Activated naive CD8-positive, alpha-beta T cell treated with anti-CD3 and anti-CD28 coated beads for 36 hours (primary cell): Measurements from ENCODE around the gene DENND1A. TPM values are rescaled to one million over a fixed set of nuclear protein-coding genes. Genes with fewer than 3 reads are reported as not detected.

Experiments used
- DNase-seq: peaks from one replicate; pipeline ENCODE4 v3.0.0; 2021
- H3K27ac Mint-ChIP-seq: one replicate; pipeline ENCODE4 v1.8.0; 2022; ENCODE audit warnings: mild to moderate bottlenecking, moderate library complexity, mixed read lengths
- H3K27me3 Mint-ChIP-seq: one replicate; pipeline ENCODE4 v1.8.0; 2022; ENCODE audit warnings: mild to moderate bottlenecking, mixed read lengths
- H3K36me3 Mint-ChIP-seq: one replicate; pipeline ENCODE4 v1.8.0; 2021; ENCODE audit warnings: mild to moderate bottlenecking, mixed read lengths
- H3K4me1 Mint-ChIP-seq: one replicate; pipeline ENCODE4 v1.8.0; 2021; ENCODE audit warnings: mixed read lengths
- H3K4me3 Mint-ChIP-seq: one replicate; pipeline ENCODE4 v1.8.0; 2022; ENCODE audit warnings: mild to moderate bottlenecking, moderate library complexity, mixed read lengths
- H3K9me3 Mint-ChIP-seq: one replicate; pipeline ENCODE4 v1.8.0; 2022; ENCODE audit warnings: mixed read lengths
- total RNA-seq, 2 experiments: library from RNA; stranded (reverse); gene quantifications; one replicate each; pipeline ENCODE4 v1.2.3, GENCODE V29; 2021

DENND1A gene
- total RNA-seq, 2 experiments from 2014 or later: 21.3 to 22.1 TPM

- Mint-ChIP-seq H3K9me3 (no peaks in the 10 kb centered on the region), H3K27ac (no peak overlapping the region), H3K36me3 (no peaks in the 10 kb centered on the region), H3K4me3 (no peak overlapping the region), H3K4me1 (no peaks in the 10 kb centered on the region), H3K27me3 (peaks cover 45% of the 10 kb centered on the region)
- DNase-seq: no peak
Measured at GRCh38 chr9:123371805-123372590, 557.9 kb downstream of the DENND1A start.

DNA sequence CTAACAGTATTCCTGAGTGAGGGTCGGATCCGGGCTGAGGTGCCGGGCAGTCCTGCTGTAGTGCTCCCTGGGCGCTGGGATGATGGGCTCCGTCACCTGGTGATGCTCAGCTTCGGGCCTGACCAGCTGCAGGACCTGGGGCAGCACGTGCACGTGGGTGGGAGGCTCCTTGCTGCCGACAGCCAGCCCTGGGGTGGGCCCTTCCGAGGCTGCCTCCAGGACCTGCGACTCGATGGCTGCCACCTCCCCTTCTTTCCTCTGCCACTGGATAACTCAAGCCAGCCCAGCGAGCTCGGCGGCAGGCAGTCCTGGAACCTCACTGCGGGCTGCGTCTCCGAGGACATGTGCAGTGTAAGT lies 558.7 kb downstream of the DENND1A start:
- no peaks in the 10 kb centered on the region for H3K9me3 Mint-ChIP-seq
- no peaks in the 10 kb centered on the region for H3K36me3 Mint-ChIP-seq
- H3K4me3 Mint-ChIP-seq: no peak overlapping the region
- peaks cover 45% of the 10 kb centered on the region for H3K27me3 Mint-ChIP-seq
- H3K27ac Mint-ChIP-seq: no peak overlapping the region
- no peaks in the 10 kb centered on the region for H3K4me1 Mint-ChIP-seq
- DNase-seq: no peak

DNA sequence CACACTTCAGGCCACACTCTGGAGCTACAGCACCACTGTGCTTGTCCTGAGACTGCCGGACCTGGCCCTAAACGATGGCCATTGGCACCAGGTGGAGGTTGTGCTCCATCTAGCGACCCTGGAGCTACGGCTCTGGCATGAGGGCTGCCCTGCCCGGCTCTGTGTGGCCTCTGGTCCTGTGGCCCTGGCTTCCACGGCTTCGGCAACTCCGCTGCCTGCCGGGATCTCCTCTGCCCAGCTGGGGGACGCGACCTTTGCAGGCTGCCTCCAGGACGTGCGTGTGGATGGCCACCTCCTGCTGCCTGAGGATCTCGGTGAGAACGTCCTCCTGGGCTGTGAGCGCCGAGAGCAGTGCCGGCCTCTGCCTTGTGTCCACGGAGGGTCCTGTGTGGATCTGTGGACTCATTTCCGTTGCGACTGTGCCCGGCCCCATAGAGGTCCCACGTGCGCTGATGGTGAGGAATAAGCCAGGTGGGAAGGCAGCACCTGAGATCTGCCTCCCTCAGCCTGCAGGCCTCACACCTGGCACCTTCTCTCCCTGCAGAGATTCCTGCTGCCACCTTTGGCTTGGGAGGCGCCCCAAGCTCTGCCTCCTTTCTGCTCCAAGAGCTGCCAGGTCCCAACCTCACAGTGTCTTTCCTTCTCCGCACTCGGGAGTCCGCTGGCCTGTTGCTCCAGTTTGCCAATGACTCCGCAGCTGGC lies 559.2 kb downstream of the DENND1A start:
- H3K9me3 Mint-ChIP-seq: no peaks in the 10 kb centered on the region
- peaks cover 45% of the 10 kb centered on the region for H3K27me3 Mint-ChIP-seq
- H3K27ac Mint-ChIP-seq: no peak overlapping the region
- no peak for DNase-seq
- no peak overlapping the region for H3K4me3 Mint-ChIP-seq
- H3K36me3 Mint-ChIP-seq: no peaks in the 10 kb centered on the region
- no peaks in the 10 kb centered on the region for H3K4me1 Mint-ChIP-seq

DNA sequence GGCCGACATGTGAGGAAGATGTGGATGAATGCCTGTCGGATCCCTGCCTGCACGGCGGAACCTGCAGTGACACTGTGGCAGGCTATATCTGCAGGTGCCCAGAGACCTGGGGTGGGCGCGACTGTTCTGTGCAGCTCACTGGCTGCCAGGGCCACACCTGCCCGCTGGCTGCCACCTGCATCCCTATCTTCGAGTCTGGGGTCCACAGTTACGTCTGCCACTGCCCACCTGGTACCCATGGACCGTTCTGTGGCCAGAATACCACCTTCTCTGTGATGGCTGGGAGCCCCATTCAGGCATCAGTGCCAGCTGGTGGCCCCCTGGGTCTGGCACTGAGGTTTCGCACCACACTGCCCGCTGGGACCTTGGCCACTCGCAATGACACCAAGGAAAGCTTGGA lies 559.8 kb downstream of the DENND1A start:
- no peak for DNase-seq
- peaks cover 42% of the 10 kb centered on the region for H3K27me3 Mint-ChIP-seq
- no peaks in the 10 kb centered on the region for H3K4me1 Mint-ChIP-seq
- H3K4me3 Mint-ChIP-seq: no peak overlapping the region
- no peak overlapping the region for H3K27ac Mint-ChIP-seq
- H3K9me3 Mint-ChIP-seq: no peaks in the 10 kb centered on the region
- no peaks in the 10 kb centered on the region for H3K36me3 Mint-ChIP-seq

- no peaks in the 10 kb centered on the region for H3K36me3 Mint-ChIP-seq
- no peaks in the 10 kb centered on the region for H3K4me1 Mint-ChIP-seq
- H3K27ac Mint-ChIP-seq: no peak overlapping the region
- H3K27me3 Mint-ChIP-seq: peaks cover 34% of the 10 kb centered on the region
- no peak for DNase-seq
- no peaks in the 10 kb centered on the region for H3K9me3 Mint-ChIP-seq
- no peak overlapping the region for H3K4me3 Mint-ChIP-seq
Measured at GRCh38 chr9:123369296-123369695, 560.6 kb downstream of the DENND1A start.

DNA sequence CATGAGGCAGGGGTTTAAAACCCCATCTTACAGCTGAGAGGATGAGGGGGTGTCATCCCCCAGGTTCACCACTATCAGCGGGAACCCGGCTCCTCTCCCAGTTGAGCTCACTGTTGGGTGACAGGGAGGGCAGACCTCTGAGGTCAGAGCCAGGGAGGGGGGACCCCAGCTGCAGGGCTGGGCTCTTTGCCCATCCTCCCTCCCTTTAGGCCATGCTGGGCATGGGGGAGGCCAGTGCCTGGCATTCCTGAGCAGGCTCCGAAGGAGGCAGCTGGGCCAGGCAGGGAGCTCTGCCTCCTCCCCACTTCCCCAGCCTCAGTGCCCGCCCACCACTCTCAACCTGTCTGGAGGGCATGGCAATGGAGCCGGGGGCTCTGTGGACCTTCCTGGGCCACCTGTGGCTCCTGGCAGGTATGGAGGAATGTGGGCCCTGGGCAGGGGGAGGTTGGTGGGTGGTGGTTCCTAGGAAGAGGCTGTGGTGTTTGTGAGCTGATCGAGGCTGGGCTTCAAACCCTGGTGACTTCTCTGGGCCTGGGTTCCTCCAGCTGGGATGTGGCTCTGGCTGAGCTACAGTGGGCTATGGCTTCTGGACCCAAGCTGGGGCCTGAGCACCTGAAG lies 561.3 kb downstream of the DENND1A start:
- Mint-ChIP-seq H3K27ac (no peak overlapping the region), H3K4me1 (no peaks in the 10 kb centered on the region), H3K27me3 (peaks cover 27% of the 10 kb centered on the region), H3K4me3 (no peak overlapping the region), H3K36me3 (no peaks in the 10 kb centered on the region), H3K9me3 (no peaks in the 10 kb centered on the region)
- no peak for DNase-seq

DNA sequence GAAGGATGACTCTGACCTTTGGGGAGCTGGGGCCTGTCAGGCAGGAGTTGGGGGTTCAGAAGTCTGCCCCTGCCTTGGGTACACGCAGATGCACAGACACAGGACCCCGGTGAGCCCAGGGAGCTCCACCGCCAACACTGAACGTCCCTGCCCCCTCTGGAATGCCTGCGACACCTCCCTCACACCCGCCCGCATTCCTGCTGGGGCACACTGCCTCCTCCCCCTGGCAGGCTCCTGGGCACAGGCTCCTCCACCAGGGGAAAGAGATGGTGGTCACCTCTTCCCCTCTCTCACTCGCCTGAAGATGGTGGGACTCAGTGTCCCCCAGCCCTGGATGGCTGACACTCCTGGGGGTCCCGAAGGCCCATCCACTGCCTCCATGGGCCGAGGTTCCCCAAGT lies 561.9 kb downstream of the DENND1A start:
- H3K4me3 Mint-ChIP-seq: no peak overlapping the region
- DNase-seq: no peak
- no peaks in the 10 kb centered on the region for H3K4me1 Mint-ChIP-seq
- no peaks in the 10 kb centered on the region for H3K9me3 Mint-ChIP-seq
- no peak overlapping the region for H3K27ac Mint-ChIP-seq
- no peaks in the 10 kb centered on the region for H3K36me3 Mint-ChIP-seq
- H3K27me3 Mint-ChIP-seq: peaks cover 27% of the 10 kb centered on the region

GRCh38 chr9:123365881-123366528 lies 563.9 kb downstream of the DENND1A start:
- H3K9me3 Mint-ChIP-seq: no peaks in the 10 kb centered on the region
- no peaks in the 10 kb centered on the region for H3K36me3 Mint-ChIP-seq
- H3K4me3 Mint-ChIP-seq: no peak overlapping the region
- peaks cover 11% of the 10 kb centered on the region for H3K27me3 Mint-ChIP-seq
- H3K27ac Mint-ChIP-seq: no peak overlapping the region
- no peak for DNase-seq
- H3K4me1 Mint-ChIP-seq: no peaks in the 10 kb centered on the region

DNA sequence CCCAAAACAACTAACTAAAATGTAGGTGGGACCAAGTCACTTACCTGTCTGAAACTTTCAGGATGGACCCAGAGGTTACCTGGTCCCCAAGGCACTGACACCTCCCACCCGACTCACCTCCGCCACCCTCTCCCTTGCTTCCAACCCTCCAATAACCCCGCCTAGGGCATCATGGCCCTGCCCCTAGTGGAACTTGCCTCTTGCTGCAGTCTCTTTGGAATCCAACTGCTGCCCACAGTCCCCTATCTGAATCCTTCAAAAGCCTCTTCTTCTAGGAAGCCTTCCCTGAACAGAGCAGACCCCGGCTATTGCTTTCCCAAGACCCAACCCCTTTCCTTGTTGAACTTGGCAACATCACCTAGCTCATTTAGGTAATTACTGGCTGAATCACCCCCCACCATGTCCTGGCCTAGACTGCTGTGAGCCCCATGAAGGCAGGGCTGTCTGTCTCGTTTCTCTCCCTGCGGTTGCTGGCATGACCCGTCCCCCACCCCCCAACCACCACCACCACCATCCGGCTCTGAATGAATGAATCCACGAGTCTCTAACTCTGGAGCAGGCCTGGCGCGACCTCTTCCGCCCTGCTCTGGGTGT lies 564.5 kb downstream of the DENND1A start:
- H3K4me1 Mint-ChIP-seq: peaks cover 3% of the 10 kb centered on the region
- H3K27ac Mint-ChIP-seq: no peak overlapping the region
- no peaks in the 10 kb centered on the region for H3K36me3 Mint-ChIP-seq
- H3K9me3 Mint-ChIP-seq: no peaks in the 10 kb centered on the region
- peaks cover 11% of the 10 kb centered on the region for H3K27me3 Mint-ChIP-seq
- DNase-seq: no peak
- no peak overlapping the region for H3K4me3 Mint-ChIP-seq

- peaks cover 7% of the 10 kb centered on the region for H3K4me1 Mint-ChIP-seq
- H3K27ac Mint-ChIP-seq: no peak overlapping the region
- no peak for DNase-seq
- H3K27me3 Mint-ChIP-seq: peaks cover 7% of the 10 kb centered on the region
- H3K4me3 Mint-ChIP-seq: no peak overlapping the region
- no peaks in the 10 kb centered on the region for H3K36me3 Mint-ChIP-seq
- H3K9me3 Mint-ChIP-seq: no peaks in the 10 kb centered on the region
Measured at GRCh38 chr9:123364241-123364824, 565.6 kb downstream of the DENND1A start.

DNA sequence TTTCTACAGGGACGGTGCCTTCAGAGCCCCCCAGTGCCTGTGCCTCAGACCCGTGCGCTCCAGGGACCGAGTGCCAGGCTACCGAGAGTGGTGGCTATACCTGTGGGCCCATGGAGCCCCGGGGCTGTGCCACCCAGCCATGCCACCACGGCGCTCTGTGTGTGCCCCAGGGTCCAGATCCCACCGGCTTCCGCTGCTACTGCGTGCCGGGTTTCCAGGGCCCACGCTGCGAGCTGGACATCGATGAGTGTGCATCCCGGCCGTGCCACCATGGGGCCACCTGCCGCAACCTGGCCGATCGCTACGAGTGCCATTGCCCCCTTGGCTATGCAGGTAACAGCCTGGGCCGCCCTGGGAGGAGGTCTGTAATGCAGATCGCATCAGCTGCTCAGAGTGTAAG lies 567.1 kb downstream of the DENND1A start:
- Mint-ChIP-seq H3K27ac (no peak overlapping the region), H3K9me3 (no peaks in the 10 kb centered on the region), H3K4me1 (peaks cover 7% of the 10 kb centered on the region), H3K27me3 (peaks cover 5% of the 10 kb centered on the region), H3K36me3 (no peaks in the 10 kb centered on the region), H3K4me3 (no peak overlapping the region)
- no peak for DNase-seq

DNA sequence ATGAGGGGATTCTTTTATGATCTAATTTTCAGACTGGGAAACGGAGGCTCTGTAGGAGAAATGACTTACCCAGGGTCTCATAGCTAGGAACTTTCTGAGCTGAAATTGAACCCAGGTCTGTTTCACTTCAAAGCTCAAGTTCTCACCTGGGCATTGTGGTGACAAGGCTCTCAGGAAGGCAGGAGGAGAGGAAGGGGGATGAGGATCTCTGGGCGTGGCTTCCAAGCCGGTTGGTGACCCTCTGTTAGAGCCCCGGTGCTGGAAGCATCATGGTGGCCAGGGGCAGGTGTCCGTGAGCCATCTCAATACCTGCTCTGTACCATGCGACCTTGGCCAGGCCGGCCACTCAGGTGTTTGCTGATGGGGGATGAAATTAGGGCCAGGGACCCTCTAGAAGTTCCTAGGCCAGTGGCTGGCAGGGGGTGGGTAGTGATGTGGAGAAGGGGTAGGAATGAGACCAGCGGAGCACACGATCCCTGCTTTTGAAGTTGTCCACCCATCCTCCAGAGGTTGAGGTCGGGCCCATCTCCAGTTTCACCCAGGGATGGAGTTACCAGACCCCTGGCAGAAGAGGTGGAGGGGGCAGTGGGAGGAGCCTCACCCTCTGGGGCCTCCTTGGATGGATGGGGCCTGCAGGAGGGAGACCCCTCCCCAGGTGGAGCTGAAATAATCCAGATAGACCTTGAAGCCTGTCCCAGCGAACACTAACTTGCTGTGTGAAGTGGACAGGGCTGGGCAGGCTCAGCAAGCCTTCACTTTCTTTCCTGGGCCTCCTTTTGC lies 568.0 kb downstream of the DENND1A start:
- no peak overlapping the region for H3K27ac Mint-ChIP-seq
- no peaks in the 10 kb centered on the region for H3K9me3 Mint-ChIP-seq
- H3K4me3 Mint-ChIP-seq: no peak overlapping the region
- no peak for DNase-seq
- H3K27me3 Mint-ChIP-seq: no peaks in the 10 kb centered on the region
- H3K4me1 Mint-ChIP-seq: peaks cover 7% of the 10 kb centered on the region
- H3K36me3 Mint-ChIP-seq: no peaks in the 10 kb centered on the region

DNA sequence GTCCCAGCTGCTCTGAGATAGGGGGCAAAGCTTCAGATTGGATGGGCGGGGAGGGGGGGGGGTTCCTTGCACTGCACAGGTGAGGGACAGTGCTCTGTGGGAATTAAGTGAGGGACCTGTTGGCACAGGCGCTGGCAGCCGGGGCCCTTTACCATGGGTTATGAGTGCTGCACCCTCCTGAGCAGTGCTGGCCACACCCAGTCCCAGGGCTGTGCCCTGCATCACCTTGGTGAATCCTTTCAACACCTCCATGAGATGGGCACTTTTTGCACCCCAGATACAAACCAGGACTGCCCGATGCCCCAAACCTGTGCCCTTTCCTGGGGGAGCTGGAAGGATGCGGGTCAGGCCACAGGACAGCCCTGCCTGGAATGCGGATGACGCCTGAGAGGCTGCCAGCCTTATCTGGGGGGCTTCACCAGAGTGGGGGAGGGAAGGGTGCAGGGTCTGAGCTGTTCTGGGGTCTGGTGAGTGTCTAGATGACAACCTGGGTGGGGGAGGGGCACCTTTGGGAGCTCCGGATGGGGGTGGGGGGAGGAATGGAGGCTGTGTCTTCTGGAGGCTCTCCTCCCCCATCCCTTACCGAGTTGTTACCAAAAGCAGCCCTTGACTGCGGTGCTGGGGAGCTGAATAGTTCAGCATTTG lies 568.7 kb downstream of the DENND1A start:
- H3K4me1 Mint-ChIP-seq: peaks cover 7% of the 10 kb centered on the region
- H3K27me3 Mint-ChIP-seq: no peaks in the 10 kb centered on the region
- no peaks in the 10 kb centered on the region for H3K9me3 Mint-ChIP-seq
- no peaks in the 10 kb centered on the region for H3K36me3 Mint-ChIP-seq
- H3K27ac Mint-ChIP-seq: no peak overlapping the region
- no peak overlapping the region for H3K4me3 Mint-ChIP-seq
- DNase-seq: no peak
